HepG2 (cell line): Measurements from ENCODE around the gene CDSN.

Source experiments
- CTCF ChIP-seq: sonication (generic); formaldehyde crosslinking; IDR thresholded peaks from 2 replicates; pipeline ENCODE4 v1.5.0; 2020; ENCODE audit warnings: mild to moderate bottlenecking, missing genetic modification reagents, moderate library complexity
- EZH2 ChIP-seq: conservative IDR thresholded peaks from 2 replicates; pipeline ENCODE4 v1.6.1; 2012; ENCODE audit warnings: mild to moderate bottlenecking, low read depth, low read length, moderate library complexity
- PBX2 ChIP-seq: IDR thresholded peaks from 2 replicates; pipeline ENCODE4 v1.6.1; 2016; ENCODE audit warnings: control low read depth
- PHB2 ChIP-seq: fragments of 450-650 bp; IDR thresholded peaks from 2 replicates; pipeline ENCODE4 v1.6.1; 2018; ENCODE audit not compliant: partially characterized antibody
- RNF219 ChIP-seq: sonication (generic); formaldehyde crosslinking; IDR thresholded peaks from 2 replicates; pipeline ENCODE4 v1.5.0; 2020; ENCODE audit warnings: mild to moderate bottlenecking, missing genetic modification reagents
- ZBTB26 ChIP-seq: IDR thresholded peaks from 2 replicates; pipeline ENCODE4 v1.6.1; 2016; ENCODE audit warnings: missing compliant biosample characterization, missing genetic modification reagents, borderline replicate concordance

- TF ChIP-seq EZH2: no peak
- no peak for TF ChIP-seq ZBTB26 (CRISPR knock-in tag)
- TF ChIP-seq RNF219 (CRISPR knock-in tag): no peak
- TF ChIP-seq CTCF: no peak
- no peak for TF ChIP-seq PBX2 (CRISPR knock-in tag)
- TF ChIP-seq PHB2: no peak
Measured at GRCh38 chr6:31130751-31131150, 10.5 kb upstream of the CDSN start.
